ENCODE measurements around the gene SCAI.
"Not testable (repeated sequence)": the region's sequence is repeated elsewhere in the genome, so short reads cannot be mapped to it uniquely, and the experiment has no call there.

SCAI gene

GRCh38 chr9:125100822-125101221 is 42.5 kb downstream of the SCAI start:
- DNase-seq: no peak

GRCh38 chr9:125099816-125100215 is 43.5 kb downstream of the SCAI start:
- DNase-seq: no peak

GRCh38 chr9:125095821-125096443 is 47.4 kb downstream of the SCAI start:
- DNase-seq: no peak

- DNase-seq: no peak
These were observed 52.2 kb downstream of the SCAI start for GRCh38 chr9:125091121-125091520.

GRCh38 chr9:125089331-125089730 is 54.0 kb downstream of the SCAI start:
- DNase-seq: no peak

- DNase-seq: no peak
These were observed 54.6 kb downstream of the SCAI start for GRCh38 chr9:125088752-125089151.

GRCh38 chr9:125085703-125086477 is 57.4 kb downstream of the SCAI start:
- DNase-seq: no peak

GRCh38 chr9:125082197-125082596 is 61.1 kb downstream of the SCAI start:
- DNase-seq: not testable (repeated sequence)

- DNase-seq: not testable (repeated sequence)
These were observed 62.5 kb downstream of the SCAI start for GRCh38 chr9:125080797-125081196.

GRCh38 chr9:125079931-125080330 is 63.4 kb downstream of the SCAI start:
- DNase-seq: no peak

- DNase-seq: peak; percentile 10
These were observed 67.3 kb downstream of the SCAI start for GRCh38 chr9:125075997-125076396.

GRCh38 chr9:125074976-125075375 is 68.4 kb downstream of the SCAI start:
- DNase-seq: no peak

- no peak for DNase-seq
These were observed 76.3 kb downstream of the SCAI start for GRCh38 chr9:125066839-125067619.

- no peak for DNase-seq
These were observed 81.9 kb downstream of the SCAI start for GRCh38 chr9:125061391-125061790.

- DNase-seq: no peak
These were observed 93.9 kb downstream of the SCAI start for GRCh38 chr9:125049212-125050049.

GRCh38 chr9:125043631-125044030 is 99.7 kb downstream of the SCAI start:
- no peak for DNase-seq

- no peak for DNase-seq
These were observed 100.2 kb downstream of the SCAI start for GRCh38 chr9:125043148-125043547.

GRCh38 chr9:125038166-125038565 is 105.2 kb downstream of the SCAI start:
- peak; percentile 88 for DNase-seq

GRCh38 chr9:125028041-125028440 is 115.3 kb downstream of the SCAI start:
- DNase-seq: no peak

GRCh38 chr9:125024917-125025316 is 118.4 kb downstream of the SCAI start:
- no peak for DNase-seq

- no peak for DNase-seq
These were observed 122.3 kb downstream of the SCAI start for GRCh38 chr9:125021069-125021468.

GRCh38 chr9:125015655-125016054 is 127.7 kb downstream of the SCAI start:
- not testable (repeated sequence) for DNase-seq

GRCh38 chr9:125012013-125012412 is 131.3 kb downstream of the SCAI start:
- not testable (repeated sequence) for DNase-seq

All from hematopoietic multipotent progenitor cell treated with erythropoietin and hydrocortisone succinate and interleukin-3 and kit ligand, for 6 days (in vitro differentiated cells).